Esophagus muscularis mucosa (tissue), 3 donors: Measurements from ENCODE around the gene OR2AP1.

ENCODE experiments used
- POLR2AphosphoS5 ChIP-seq, 2 donors: sonication (generic); formaldehyde crosslinking; IDR thresholded peaks; one replicate each; pipeline ENCODE4 v1.6.1; 2017; ENCODE audit warnings: antibody characterized with exemption in 2 of 2
- TF ChIP-seq, protein P1 (sequence below), 3 experiments: fragments of 200-600 bp in 2 of 3; fragments of 450-650 bp in 1 of 3; sonication (generic) in 2 of 3; IDR thresholded peaks; one replicate each; pipeline ENCODE4 v1.5.1; 2017 to 2019; ENCODE audit warnings: antibody characterized with exemption in 3 of 3, mild to moderate bottlenecking in 2 of 3, moderate library complexity in 1 of 3

DNA sequence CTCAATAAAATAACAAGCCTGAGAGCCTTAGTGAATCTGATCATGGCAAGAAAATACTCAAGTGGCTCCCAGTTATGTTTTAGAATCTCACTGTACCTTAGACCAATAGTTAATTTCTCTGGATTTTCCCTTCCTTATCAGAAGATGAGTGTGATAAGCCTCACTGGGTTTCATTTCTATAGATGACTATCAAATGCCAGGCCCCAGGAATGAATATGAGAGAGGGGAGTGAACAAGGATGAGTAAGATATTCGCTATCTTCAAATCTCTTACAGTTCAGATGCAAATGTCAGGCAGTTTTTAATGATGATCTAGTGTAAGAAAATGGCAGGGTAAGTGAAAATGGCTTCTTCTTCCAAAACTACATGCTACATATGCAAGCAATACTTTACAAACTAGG, 38.3 kb downstream of the OR2AP1 start:
- TF ChIP-seq, protein P1, sequence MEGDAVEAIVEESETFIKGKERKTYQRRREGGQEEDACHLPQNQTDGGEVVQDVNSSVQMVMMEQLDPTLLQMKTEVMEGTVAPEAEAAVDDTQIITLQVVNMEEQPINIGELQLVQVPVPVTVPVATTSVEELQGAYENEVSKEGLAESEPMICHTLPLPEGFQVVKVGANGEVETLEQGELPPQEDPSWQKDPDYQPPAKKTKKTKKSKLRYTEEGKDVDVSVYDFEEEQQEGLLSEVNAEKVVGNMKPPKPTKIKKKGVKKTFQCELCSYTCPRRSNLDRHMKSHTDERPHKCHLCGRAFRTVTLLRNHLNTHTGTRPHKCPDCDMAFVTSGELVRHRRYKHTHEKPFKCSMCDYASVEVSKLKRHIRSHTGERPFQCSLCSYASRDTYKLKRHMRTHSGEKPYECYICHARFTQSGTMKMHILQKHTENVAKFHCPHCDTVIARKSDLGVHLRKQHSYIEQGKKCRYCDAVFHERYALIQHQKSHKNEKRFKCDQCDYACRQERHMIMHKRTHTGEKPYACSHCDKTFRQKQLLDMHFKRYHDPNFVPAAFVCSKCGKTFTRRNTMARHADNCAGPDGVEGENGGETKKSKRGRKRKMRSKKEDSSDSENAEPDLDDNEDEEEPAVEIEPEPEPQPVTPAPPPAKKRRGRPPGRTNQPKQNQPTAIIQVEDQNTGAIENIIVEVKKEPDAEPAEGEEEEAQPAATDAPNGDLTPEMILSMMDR (IDR thresholded peaks at IDR 0.05) = no peak
- no peak for TF ChIP-seq POLR2AphosphoS5 (IDR thresholded peaks at IDR 0.05)
